Astrocyte of the spinal cord (primary cell): ENCODE results near the gene DEPDC1.
"Not testable (repeated sequence)": the region's sequence is repeated elsewhere in the genome, so short reads cannot be mapped to it uniquely, and the experiment has no call there.

ENCODE experiments used
- DNase-seq: peaks from one replicate; pipeline ENCODE4 v3.0.0; 2011; ENCODE audit warnings: low read depth, low spot score
- H3K4me3 ChIP-seq: 2 replicates; pipeline ENCODE4 v1.5.1; 2011; ENCODE audit warnings: low read depth, mild to moderate bottlenecking, low read length, moderate library complexity
- CTCF ChIP-seq: IDR thresholded peaks from 2 replicates; pipeline ENCODE4 v1.5.1; 2012; ENCODE audit warnings: low read depth, mild to moderate bottlenecking, low read length, inconsistent platforms
- in situ Hi-C: cut with HindIII; loops from 2 replicates; pipeline ENCODE4 v1.10.0; 2017; ENCODE audit warnings: low sequenced_read_pairs

Gene DEPDC1

GRCh38 chr1:68481041-68481440 is 15.8 kb downstream of the DEPDC1 start:
- no peak overlapping the region for H3K4me3 ChIP-seq
- no peak for DNase-seq
- TF ChIP-seq CTCF: no peak
- in situ Hi-C loops: no loop called here

GRCh38 chr1:68479501-68479900 is 17.4 kb downstream of the DEPDC1 start:
- in situ Hi-C loops: no loop called here
- H3K4me3 ChIP-seq: no peak overlapping the region
- no peak for DNase-seq
- TF ChIP-seq CTCF: no peak

- DNase-seq: no peak
- H3K4me3 ChIP-seq: no peak overlapping the region
- in situ Hi-C loops: no loop called here
- TF ChIP-seq CTCF: no peak
These were observed 18.2 kb downstream of the DEPDC1 start for GRCh38 chr1:68478662-68479061.

- in situ Hi-C loops, H3K4me3 ChIP-seq, DNase-seq: not testable (repeated sequence)
These were observed 20.3 kb downstream of the DEPDC1 start for GRCh38 chr1:68476626-68477025.

- no peak for TF ChIP-seq CTCF
- no peak overlapping the region for H3K4me3 ChIP-seq
- no peak for DNase-seq
- in situ Hi-C loops: no loop called here
These were observed 23.8 kb downstream of the DEPDC1 start for GRCh38 chr1:68473060-68473459.

GRCh38 chr1:68470388-68470970 is 26.4 kb downstream of the DEPDC1 start:
- DNase-seq: peak; percentile 45
- TF ChIP-seq CTCF: peak; percentile 79
- in situ Hi-C loops: no loop called here

GRCh38 chr1:68464891-68465290 is 32.0 kb downstream of the DEPDC1 start:
- no peak for DNase-seq
- in situ Hi-C loops: no loop called here
- no peak overlapping the region for H3K4me3 ChIP-seq
- TF ChIP-seq CTCF: no peak

More at GRCh38 chr1:68470388-68470970, 26.4 kb downstream of the DEPDC1 start:
- H3K4me3 ChIP-seq: no peak overlapping the region
